Naive thymus-derived CD4-positive, alpha-beta T cell (primary cell): Measurements from ENCODE around the gene ZNF595. TPM values are rescaled to one million over a fixed set of nuclear protein-coding genes. Genes with fewer than 3 reads are reported as not detected.
A peak's percentile ranks its signal among the peaks of the same experiment; 100 is the strongest.
"Not testable (repeated sequence)": the region's sequence is repeated elsewhere in the genome, so short reads cannot be mapped to it uniquely, and the experiment has no call there.

Experiments
- ATAC-seq: fragments of 150-1000 bp; cut with Tn5 transposase; 2 replicates; pipeline ENCODE4 v1.10.0; 2021; ENCODE audit warnings: mild to moderate bottlenecking, moderate library complexity
- CTCF ChIA-PET: fragments of 350-600 bp; sonication (Branson Sonifier 250); formaldehyde crosslinking; loops from one replicate; lab custom pipeline; 2021; ENCODE audit warnings: antibody characterized with exemption; lab: Charles Lee
- POLR2A ChIA-PET: fragments of 350-600 bp; sonication (Branson Sonifier 250); formaldehyde crosslinking; loops from one replicate; lab custom pipeline; 2021; ENCODE audit warnings: antibody characterized with exemption, inconsistent platforms; lab: Charles Lee
- DNase-seq, 9 donors: peaks; one replicate each; pipeline versions ENCODE4 v3.0.0 to v3.0.0-alpha.2; 2020 to 2022; ENCODE audit warnings: mixed read lengths in 1 of 9
- H3K27ac ChIP-seq: one replicate; pipeline ENCODE4 v1.7.0; 2013; ENCODE audit warnings: mild to moderate bottlenecking, low read depth, low read length, moderate library complexity
- H3K27me3 ChIP-seq, 2 donors: one replicate each; pipeline ENCODE4 v1.7.0; 2013; ENCODE audit warnings: low read length in 2 of 2, mild to moderate bottlenecking in 2 of 2, moderate library complexity in 2 of 2; ENCODE audit not compliant: control insufficient read depth in 2 of 2, insufficient read depth in 2 of 2
- H3K36me3 ChIP-seq, 3 experiments: 1 replicate in 2 of 3; 2 replicates in 1 of 3; pipeline ENCODE4 v1.7.0; 2013; ENCODE audit warnings: low read length in 3 of 3, mild to moderate bottlenecking in 3 of 3, moderate library complexity in 1 of 3; ENCODE audit not compliant: insufficient read depth in 3 of 3, control insufficient read depth in 2 of 3
- H3K4me1 ChIP-seq, 2 donors: one replicate each; pipeline ENCODE4 v1.7.0; 2013; ENCODE audit warnings: low read length in 2 of 2, mild to moderate bottlenecking in 2 of 2, moderate library complexity in 1 of 2; ENCODE audit not compliant: control insufficient read depth in 2 of 2, insufficient read depth in 2 of 2
- H3K4me3 ChIP-seq: 2 replicates; pipeline ENCODE4 v1.7.0; 2013; ENCODE audit warnings: mild to moderate bottlenecking, low read length
- H3K9me3 ChIP-seq, 3 experiments: 1 replicate in 2 of 3; 2 replicates in 1 of 3; pipeline ENCODE4 v1.7.0; 2013; ENCODE audit warnings: low read length in 3 of 3; ENCODE audit not compliant: control insufficient read depth in 2 of 3
- H3K27ac Mint-ChIP-seq, 9 donors: one replicate each; pipeline ENCODE4 v1.8.0; 2020 to 2022; ENCODE audit warnings: mixed read lengths in 9 of 9, mild to moderate bottlenecking in 8 of 9, moderate library complexity in 5 of 9, inconsistent platforms in 2 of 9
- H3K27me3 Mint-ChIP-seq, 5 donors: one replicate each; pipeline ENCODE4 v1.8.0; 2021 to 2022; ENCODE audit warnings: mixed read lengths in 5 of 5, mild to moderate bottlenecking in 1 of 5
- H3K36me3 Mint-ChIP-seq, 5 donors: one replicate each; pipeline ENCODE4 v1.8.0; 2020 to 2022; ENCODE audit warnings: mixed read lengths in 5 of 5, mild to moderate bottlenecking in 3 of 5, inconsistent platforms in 1 of 5
- H3K4me1 Mint-ChIP-seq, 7 donors: one replicate each; pipeline ENCODE4 v1.8.0; 2020 to 2022; ENCODE audit warnings: mixed read lengths in 7 of 7, mild to moderate bottlenecking in 3 of 7, inconsistent platforms in 1 of 7
- H3K4me3 Mint-ChIP-seq, 10 donors: one replicate each; pipeline ENCODE4 v1.8.0; 2020 to 2022; ENCODE audit warnings: mild to moderate bottlenecking in 10 of 10, mixed read lengths in 10 of 10, moderate library complexity in 6 of 10, inconsistent platforms in 2 of 10
- H3K9me3 Mint-ChIP-seq, 11 donors: one replicate each; pipeline ENCODE4 v1.8.0; 2020 to 2022; ENCODE audit warnings: mixed read lengths in 11 of 11, mild to moderate bottlenecking in 4 of 11, inconsistent platforms in 1 of 11, moderate library complexity in 1 of 11
- intact Hi-C, 2 donors: fragments of 100-400 bp; cut with micrococcal nuclease; formaldehyde crosslinking; loops; one replicate each; pipeline ENCODE4 v1.15.1; 2023
- polyA plus RNA-seq, 2 donors: library from polyadenylated mRNA; unstranded; fragments of 300-500 nt; fragmentation: Illumina TruSeq; gene quantifications; one replicate each; pipeline ENCODE4 v1.2.3, GENCODE V29; 2021
- total RNA-seq, 6 experiments: library from RNA in 5 of 6; stranded (reverse) in 5 of 6; gene quantifications; 1 replicate in 5 of 6; 2 replicates in 1 of 6; pipeline ENCODE4 v1.2.3 and lab custom pipeline; 2021 to 2026

Gene ZNF595
- 10 to 100 TPM in 2 of 5 experiments, 1 to 10 TPM in 3; 2.4 to 16.5 (median 8.9) TPM for total RNA-seq
- polyA plus RNA-seq = 10 to 100 TPM in 1 of 2 donors, 1 to 10 TPM in 1; 2.4 to 16.4 TPM
- total RNA-seq (lab: John Stamatoyannopoulos, UW) = 10.6 reads per million, percentile 37 among the genes with 10 or more reads in this experiment

DNA sequence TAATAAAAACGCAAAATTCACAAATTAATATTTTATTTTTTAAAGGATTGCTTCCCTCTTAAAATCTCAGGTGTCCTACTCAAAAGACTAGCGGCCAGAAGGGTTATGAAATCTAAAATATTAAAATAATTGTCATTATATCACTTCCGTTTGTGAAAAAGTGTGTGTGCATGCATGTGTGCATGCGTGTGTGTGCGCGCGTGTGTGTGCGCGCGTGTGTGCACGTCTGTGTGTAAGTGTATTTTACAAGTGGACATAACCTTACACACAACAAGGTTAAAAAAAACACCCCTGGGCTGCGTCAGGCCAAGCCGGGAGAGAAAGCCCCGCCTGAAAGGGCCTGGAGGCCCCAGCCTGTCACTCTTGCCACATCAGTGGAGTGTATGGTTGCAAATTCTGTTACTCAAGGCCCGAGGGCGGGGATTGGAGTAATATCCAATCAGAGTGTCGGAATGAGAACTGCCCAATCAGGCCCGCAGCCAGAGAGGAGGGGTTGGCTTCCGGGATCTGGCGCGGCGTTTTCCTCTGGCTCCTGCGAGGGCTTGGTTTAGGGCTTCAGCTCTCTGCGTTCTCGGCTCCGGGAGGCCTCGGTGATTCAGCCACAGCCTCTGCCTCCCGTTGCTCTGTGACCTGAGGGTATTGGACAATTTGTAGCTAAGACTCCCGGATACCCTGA lies at the start of gene ZNF595:
TSS of gene ZNF595 (plus strand) at position 518 of the 676 bp plus-strand sequence. CDS start 168 bp downstream, outside the sequence.
- H3K9me3 Mint-ChIP-seq, H3K4me1 Mint-ChIP-seq, intact Hi-C loops, H3K9me3 ChIP-seq, H3K27me3 ChIP-seq, H3K27ac Mint-ChIP-seq, H3K4me1 ChIP-seq, H3K27ac ChIP-seq, H3K27me3 Mint-ChIP-seq, H3K4me3 ChIP-seq, H3K36me3 ChIP-seq, CTCF ChIA-PET, H3K36me3 Mint-ChIP-seq, H3K4me3 Mint-ChIP-seq: not testable (repeated sequence)
- ATAC-seq (peak; percentile 85), DNase-seq (peak in 7 of 9 donors; percentile 4 to 49 (median 37))
- POLR2A ChIA-PET = interaction anchor here (1.0 to 2.0 kb wide), 4 partner anchors 8 to 421 kb away, joined by 3 to 6 read pairs (median 4); partner anchors contain the start of gene ZNF718

DNA sequence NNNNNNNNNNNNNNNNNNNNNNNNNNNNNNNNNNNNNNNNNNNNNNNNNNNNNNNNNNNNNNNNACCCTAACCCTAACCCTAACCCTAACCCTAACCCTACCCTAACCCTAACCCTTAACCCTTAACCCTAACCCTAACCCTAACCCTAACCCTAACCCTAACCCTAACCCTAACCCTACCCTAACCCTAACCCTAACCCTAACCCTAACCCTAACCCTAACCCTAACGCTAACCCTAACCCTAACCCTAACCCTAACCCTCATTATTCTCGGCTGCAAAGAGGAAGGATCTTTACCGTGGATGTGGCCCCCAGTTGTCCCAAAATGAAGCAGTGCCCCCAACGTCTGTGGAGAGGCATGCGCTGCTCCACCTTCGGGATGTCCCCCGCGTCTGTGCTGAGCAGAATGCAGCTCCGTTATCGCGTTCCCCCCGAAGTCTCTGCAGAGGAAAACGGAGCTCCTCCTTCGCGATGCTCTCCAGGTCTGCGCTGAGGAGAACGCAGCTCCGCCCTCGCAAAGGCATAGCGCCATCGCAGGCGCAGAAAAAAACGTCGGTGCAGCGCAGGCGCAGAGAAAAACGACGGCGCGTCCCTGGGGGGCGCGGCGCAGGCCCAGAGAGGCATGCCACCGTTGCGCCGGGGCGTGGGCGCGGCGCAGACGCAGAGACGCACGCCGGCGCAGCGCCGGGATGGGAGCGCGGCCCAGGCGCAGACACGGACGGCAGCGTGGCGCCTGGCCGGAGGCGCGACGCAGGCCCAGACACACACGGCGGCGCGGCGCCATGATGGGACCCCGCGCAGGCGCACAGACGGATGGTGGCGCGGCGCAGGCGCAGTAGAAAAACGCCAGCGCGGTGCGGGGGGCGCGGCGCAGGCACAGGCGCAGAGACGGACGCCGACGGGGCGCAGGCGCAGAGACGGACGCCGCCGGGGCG lies 42.9 kb upstream of the ZNF595 start:
- H3K4me1 ChIP-seq, CTCF ChIA-PET, H3K27me3 ChIP-seq, DNase-seq, H3K9me3 ChIP-seq, H3K36me3 Mint-ChIP-seq, H3K4me1 Mint-ChIP-seq, H3K27me3 Mint-ChIP-seq, H3K27ac ChIP-seq, H3K4me3 Mint-ChIP-seq, H3K4me3 ChIP-seq, POLR2A ChIA-PET, intact Hi-C loops, H3K36me3 ChIP-seq, H3K27ac Mint-ChIP-seq, ATAC-seq, H3K9me3 Mint-ChIP-seq: not testable (repeated sequence)

DNA sequence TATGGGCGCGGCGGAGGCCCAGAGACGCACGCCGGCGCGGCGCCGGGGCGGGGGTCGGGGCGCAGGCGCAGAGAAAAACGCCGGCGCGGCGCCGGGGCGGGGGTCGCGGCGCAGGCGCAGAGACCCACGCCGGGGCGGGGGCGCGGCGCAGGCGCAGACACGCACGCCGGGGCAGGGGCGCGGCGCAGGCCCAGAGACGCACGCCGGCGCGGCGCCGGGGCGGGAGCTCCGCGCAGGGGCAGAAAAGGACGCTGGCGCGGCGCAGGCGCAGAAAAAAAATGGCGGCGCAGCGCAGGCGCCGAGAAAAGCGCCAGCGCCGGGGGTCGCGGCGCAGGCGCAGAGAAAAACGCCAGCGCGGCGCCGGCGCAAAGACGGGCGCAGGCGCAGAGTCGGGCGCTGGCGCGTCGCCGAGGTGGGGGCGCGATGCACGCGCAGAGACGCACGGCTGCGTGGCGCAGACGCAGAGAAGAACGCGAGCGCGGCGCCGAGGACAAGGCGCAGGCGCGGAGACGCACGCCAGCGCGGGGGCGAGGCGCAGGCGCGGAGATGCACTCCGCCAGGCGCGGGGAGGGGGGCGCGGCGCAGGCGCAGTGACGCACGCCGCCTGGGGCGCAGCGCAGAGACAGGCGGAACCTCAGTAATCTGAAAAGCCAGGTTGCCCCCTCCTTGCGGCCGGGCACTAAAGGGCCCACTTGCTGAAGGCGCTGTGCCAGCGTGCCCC lies 41.9 kb upstream of the ZNF595 start:
- H3K9me3 Mint-ChIP-seq, H3K36me3 Mint-ChIP-seq, H3K27ac Mint-ChIP-seq, POLR2A ChIA-PET, H3K4me3 Mint-ChIP-seq, CTCF ChIA-PET, H3K9me3 ChIP-seq, DNase-seq, H3K27ac ChIP-seq, intact Hi-C loops, H3K4me1 ChIP-seq, H3K27me3 ChIP-seq, ATAC-seq, H3K27me3 Mint-ChIP-seq, H3K36me3 ChIP-seq, H3K4me3 ChIP-seq, H3K4me1 Mint-ChIP-seq: not testable (repeated sequence)

DNA sequence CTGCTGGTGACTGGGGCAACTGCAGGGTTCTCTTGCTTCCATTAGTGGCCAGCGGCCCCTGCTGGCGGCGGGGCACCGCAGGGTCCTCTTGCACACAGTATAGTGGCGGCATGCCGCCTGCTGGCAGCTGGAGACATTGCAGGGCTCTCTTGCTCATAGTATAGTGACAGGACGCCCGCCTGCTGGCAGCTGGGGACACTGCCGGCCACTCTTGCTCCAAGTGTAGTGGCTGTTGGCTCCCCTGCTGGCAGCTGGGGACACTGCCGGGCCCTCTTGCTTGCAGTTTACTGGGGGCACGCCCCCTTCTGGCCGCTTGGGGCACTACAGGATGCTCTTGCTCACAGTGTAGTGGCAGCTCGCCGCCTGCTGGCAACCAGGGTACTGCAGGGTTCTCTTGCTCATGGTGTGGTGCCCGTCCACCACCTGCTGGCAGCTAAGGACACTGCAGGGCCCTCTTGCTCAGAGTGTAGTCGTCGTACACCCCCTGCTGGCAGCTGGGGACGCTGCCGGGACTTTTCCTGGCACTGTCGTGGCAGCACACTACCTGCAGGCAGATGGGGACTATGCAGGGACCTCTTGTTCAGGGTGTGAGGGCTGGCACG lies 41.2 kb upstream of the ZNF595 start:
- CTCF ChIA-PET, H3K9me3 ChIP-seq, H3K4me1 ChIP-seq, H3K36me3 ChIP-seq, H3K27me3 Mint-ChIP-seq, H3K9me3 Mint-ChIP-seq, POLR2A ChIA-PET, H3K4me3 Mint-ChIP-seq, H3K36me3 Mint-ChIP-seq, H3K27ac ChIP-seq, H3K4me3 ChIP-seq, H3K27me3 ChIP-seq, H3K27ac Mint-ChIP-seq, intact Hi-C loops, H3K4me1 Mint-ChIP-seq: not testable (repeated sequence)
- peak in 1 of 9 donors; percentile 25 for DNase-seq
- ATAC-seq = peak; percentile 82

DNA sequence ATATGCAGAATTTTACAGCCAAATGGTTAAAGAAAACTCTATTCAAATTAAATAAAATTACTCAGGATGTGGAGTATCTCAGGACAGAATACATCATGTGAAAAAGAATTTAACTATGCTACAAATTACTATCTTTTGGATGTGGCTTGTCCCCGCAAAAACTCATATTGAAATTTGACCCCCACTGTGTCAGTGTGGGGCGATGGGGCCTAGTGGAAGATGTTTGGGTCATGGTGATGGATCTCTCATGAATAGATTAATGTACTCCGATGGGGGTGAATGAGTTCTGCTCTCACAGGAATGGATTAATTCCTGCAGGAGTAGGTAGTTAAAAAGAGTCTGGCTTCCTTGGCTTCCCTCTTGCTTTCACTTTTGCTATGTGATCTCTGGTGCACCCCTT lies 35.0 kb upstream of the ZNF595 start:
- POLR2A ChIA-PET, H3K36me3 ChIP-seq, H3K27ac Mint-ChIP-seq, H3K27ac ChIP-seq, H3K4me1 ChIP-seq, CTCF ChIA-PET, H3K4me1 Mint-ChIP-seq, H3K4me3 Mint-ChIP-seq, H3K4me3 ChIP-seq, H3K9me3 ChIP-seq, ATAC-seq, DNase-seq, H3K27me3 ChIP-seq, H3K27me3 Mint-ChIP-seq, H3K9me3 Mint-ChIP-seq, intact Hi-C loops, H3K36me3 Mint-ChIP-seq: not testable (repeated sequence)

DNA sequence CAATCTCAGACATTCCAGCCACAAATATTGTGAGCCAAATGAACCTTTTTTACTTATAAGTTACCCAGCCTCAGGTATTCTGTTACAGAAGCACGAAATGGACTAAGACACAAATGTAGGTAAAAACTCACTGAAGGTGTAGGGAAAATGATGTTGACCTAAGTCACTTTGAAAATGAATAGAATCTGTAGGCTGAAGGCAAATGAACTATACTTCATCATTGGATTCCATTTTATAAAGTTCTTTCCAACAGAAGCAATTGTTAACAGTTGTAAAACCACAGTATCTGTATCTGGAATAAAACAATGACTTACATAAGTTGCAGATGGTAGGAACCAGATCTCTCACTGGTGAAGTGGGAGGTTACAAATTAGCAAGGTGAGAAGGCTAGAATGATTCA lies 34.5 kb upstream of the ZNF595 start:
- H3K27ac ChIP-seq, intact Hi-C loops, POLR2A ChIA-PET, H3K36me3 ChIP-seq, H3K36me3 Mint-ChIP-seq, H3K4me1 ChIP-seq, DNase-seq, H3K4me3 ChIP-seq, H3K27ac Mint-ChIP-seq, H3K9me3 ChIP-seq, H3K27me3 Mint-ChIP-seq, ATAC-seq, H3K4me3 Mint-ChIP-seq, H3K9me3 Mint-ChIP-seq, CTCF ChIA-PET, H3K4me1 Mint-ChIP-seq, H3K27me3 ChIP-seq: not testable (repeated sequence)
